Activated CD8-positive, alpha-beta memory T cell treated with anti-CD3 and anti-CD28 coated beads for 48 hours (primary cell): ENCODE results near the gene DAPK3.

Experiments
- DNase-seq, 3 experiments: peaks; one replicate each; pipeline ENCODE4 v3.0.0-alpha.2; 2020; ENCODE audit warnings: low read depth in 2 of 3, low spot score in 2 of 3

DAPK3 gene

DNA sequence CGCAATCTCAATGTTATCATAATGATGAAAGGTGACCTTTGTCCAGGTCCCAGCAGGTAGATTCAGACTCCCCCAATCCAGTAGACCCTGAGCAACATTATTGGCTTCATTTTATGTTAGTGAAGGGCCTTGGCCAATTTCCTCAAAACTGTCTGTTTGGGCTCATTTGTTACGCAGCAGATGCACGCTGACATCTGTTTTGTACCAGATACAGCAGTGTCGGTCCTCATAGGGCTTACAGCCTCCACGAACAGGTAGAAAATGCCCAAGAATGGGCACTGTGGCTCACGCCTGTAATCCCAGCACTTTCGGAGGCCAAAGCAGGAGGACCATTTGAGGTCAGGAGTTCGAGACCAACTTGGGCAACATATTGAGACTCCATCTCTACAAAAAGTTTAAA lies 51.1 kb downstream of the DAPK3 start:
- DNase-seq: no peak

GRCh38 chr19:3916033-3916432 lies 54.9 kb downstream of the DAPK3 start:
- no peak for DNase-seq

DNA sequence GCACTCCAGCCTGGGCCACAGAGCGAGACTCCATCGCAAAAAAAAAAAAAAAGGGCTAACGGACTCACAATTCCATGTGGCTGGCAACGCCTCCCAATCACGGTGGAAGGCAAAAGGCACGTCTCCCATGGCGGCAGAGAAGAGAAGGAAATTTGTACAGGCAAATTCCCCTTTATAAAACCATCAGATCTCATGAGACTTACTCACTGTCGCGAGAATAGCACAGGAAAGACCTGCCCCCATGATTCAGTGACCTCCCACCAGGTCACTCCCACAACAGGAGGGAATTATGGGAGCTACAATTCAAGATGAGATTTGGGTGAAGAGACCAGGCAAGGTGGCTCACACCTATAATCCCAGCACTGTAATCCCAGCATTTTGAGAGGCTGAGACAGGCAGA lies 56.7 kb downstream of the DAPK3 start:
- no peak for DNase-seq

DNA sequence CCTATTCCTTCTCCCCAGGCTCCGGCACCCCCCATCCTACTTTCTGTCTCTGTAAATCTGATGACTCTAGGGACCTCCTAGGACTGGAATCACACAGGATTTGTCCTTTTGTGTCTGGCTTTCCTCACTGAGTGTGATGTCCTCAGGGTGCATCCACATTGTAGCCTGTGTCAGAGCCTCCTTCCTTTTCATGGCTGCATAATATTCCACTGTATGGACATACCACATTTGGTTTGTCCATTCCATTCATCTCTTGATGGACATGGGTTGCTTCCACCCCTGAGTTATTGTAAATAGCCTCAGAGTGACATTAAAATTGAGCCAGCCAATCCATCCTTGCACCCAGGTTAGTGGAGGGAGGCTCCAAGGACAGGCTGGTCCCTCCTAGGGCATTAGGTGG lies 60.8 kb downstream of the DAPK3 start:
- no peak for DNase-seq
